ENCODE data around the gene BOLA1.

The BOLA1 gene

DNA sequence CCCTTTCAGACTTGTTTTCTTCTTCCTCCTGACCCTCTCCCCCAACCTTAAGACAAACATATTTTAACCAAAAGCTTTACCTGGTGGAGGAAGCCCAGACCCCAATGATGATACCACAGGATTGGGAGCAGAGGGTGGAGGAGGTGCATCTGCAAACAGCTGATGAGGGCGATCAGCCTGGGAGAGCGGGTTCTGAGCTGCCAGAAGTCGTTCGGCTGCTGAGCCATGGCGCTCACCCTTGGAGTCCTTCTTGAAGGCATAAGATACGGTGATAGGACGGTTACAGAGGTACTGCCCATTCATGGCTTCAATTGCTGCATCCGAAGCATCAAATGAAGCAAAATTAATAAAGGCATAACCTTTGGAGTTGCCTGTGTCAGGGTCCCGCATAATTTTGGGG is 26.9 kb downstream of the BOLA1 start:
- Histone ChIP-seq H3K9me3 (ENCODE audit: control insufficient read depth, low read length) (no peaks in the 10 kb centered on the region), H3K36me3 (ENCODE audit: control insufficient read depth, insufficient read depth, low read length) (peaks cover 6% of the 10 kb centered on the region), H3K9ac (ENCODE audit: low read length) (no peak overlapping the region), H3K4me1 (ENCODE audit: control insufficient read depth, insufficient read depth, low read length) (peaks cover 22% of the 10 kb centered on the region), H3K4me3 (ENCODE audit: low read length) (peak overlapping the region; percentile 76), H3K27me3 (ENCODE audit: control insufficient read depth, insufficient read depth, low read length) (no peaks in the 10 kb centered on the region)

DNA sequence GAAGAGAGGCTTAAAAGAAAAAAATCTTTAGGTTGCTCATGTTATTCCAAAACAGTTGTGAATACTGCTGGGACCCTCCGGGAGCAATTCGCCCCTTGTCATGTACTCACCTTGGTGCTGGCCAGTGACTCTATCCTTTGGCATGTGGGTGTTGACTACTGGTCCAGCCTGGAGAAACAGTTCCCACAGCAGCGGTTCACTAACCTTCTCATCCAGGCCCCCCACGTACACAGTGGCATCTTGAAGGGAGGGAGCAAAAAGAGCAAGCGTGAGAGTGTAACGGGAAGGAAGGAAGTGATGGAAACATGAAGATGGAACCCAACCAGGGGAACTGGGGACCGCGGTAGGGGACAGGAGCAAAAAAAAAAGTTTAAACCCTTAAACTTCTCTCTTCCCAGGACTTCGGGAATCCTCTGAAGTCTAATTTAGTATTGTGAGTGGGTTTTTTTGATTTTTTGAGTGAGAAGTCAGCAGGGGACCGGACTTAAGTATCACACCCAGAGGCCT is 27.7 kb downstream of the BOLA1 start:
- H3K9me3 ChIP-seq (ENCODE audit: control insufficient read depth, low read length): no peaks in the 10 kb centered on the region
- peak overlapping the region; percentile 76 for H3K4me3 ChIP-seq (ENCODE audit: low read length)
- no peaks in the 10 kb centered on the region for H3K27me3 ChIP-seq (ENCODE audit: control insufficient read depth, insufficient read depth, low read length)
- peak overlapping the region; percentile 86 for H3K9ac ChIP-seq (ENCODE audit: low read length)
- H3K36me3 ChIP-seq (ENCODE audit: control insufficient read depth, insufficient read depth, low read length): peaks cover 6% of the 10 kb centered on the region
- peaks cover 22% of the 10 kb centered on the region for H3K4me1 ChIP-seq (ENCODE audit: control insufficient read depth, insufficient read depth, low read length)

GRCh38 chr1:149927563-149928400 is 28.4 kb downstream of the BOLA1 start, which contains the start of gene SF3B4:
TSS of gene SF3B4 (minus strand) at chr1:149927803. CDS start at chr1:149927759, 44 bp downstream.
- Histone ChIP-seq H3K36me3 (ENCODE audit: control insufficient read depth, insufficient read depth, low read length) (peaks cover 6% of the 10 kb centered on the region), H3K27me3 (ENCODE audit: control insufficient read depth, insufficient read depth, low read length) (no peaks in the 10 kb centered on the region), H3K9me3 (ENCODE audit: control insufficient read depth, low read length) (no peaks in the 10 kb centered on the region), H3K4me1 (ENCODE audit: control insufficient read depth, insufficient read depth, low read length) (peaks cover 22% of the 10 kb centered on the region), H3K9ac (ENCODE audit: low read length) (peak within 1 kb of the TSS; percentile 86), H3K4me3 (ENCODE audit: low read length) (peak within 1 kb of the TSS; percentile 76)

DNA sequence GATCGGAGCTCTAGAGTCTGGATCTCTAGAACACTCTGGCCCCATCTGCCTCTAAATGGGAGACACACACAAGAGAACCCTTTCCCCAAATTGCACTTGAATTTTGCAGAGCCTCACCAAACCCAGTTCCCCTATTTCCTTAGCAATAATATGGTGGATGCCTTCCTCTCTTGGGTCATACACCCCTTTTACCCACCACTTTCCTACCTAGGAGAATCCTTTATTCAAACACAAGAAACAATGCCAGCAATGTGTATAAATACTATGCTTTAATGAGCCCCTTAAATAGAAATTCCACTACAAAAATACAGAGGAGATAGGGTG is 29.0 kb downstream of the BOLA1 start:
- Histone ChIP-seq H3K9ac (ENCODE audit: low read length) (peak overlapping the region; percentile 86), H3K4me3 (ENCODE audit: low read length) (peak overlapping the region; percentile 76), H3K27me3 (ENCODE audit: control insufficient read depth, insufficient read depth, low read length) (no peaks in the 10 kb centered on the region), H3K36me3 (ENCODE audit: control insufficient read depth, insufficient read depth, low read length) (peaks cover 6% of the 10 kb centered on the region), H3K9me3 (ENCODE audit: control insufficient read depth, low read length) (no peaks in the 10 kb centered on the region), H3K4me1 (ENCODE audit: control insufficient read depth, insufficient read depth, low read length) (peaks cover 22% of the 10 kb centered on the region)

GRCh38 chr1:149929856-149930255 is 30.5 kb downstream of the BOLA1 start:
- peaks cover 4% of the 10 kb centered on the region for H3K36me3 ChIP-seq (ENCODE audit: control insufficient read depth, insufficient read depth, low read length)
- H3K4me1 ChIP-seq (ENCODE audit: control insufficient read depth, insufficient read depth, low read length): peaks cover 22% of the 10 kb centered on the region
- H3K27me3 ChIP-seq (ENCODE audit: control insufficient read depth, insufficient read depth, low read length): no peaks in the 10 kb centered on the region
- no peak overlapping the region for H3K4me3 ChIP-seq (ENCODE audit: low read length)
- H3K9me3 ChIP-seq (ENCODE audit: control insufficient read depth, low read length): no peaks in the 10 kb centered on the region
- no peak overlapping the region for H3K9ac ChIP-seq (ENCODE audit: low read length)

- H3K36me3 ChIP-seq (ENCODE audit: control insufficient read depth, insufficient read depth, low read length): peaks cover 4% of the 10 kb centered on the region
- no peaks in the 10 kb centered on the region for H3K9me3 ChIP-seq (ENCODE audit: control insufficient read depth, low read length)
Observed at GRCh38 chr1:149931212-149931790, 31.9 kb downstream of the BOLA1 start.

DNA sequence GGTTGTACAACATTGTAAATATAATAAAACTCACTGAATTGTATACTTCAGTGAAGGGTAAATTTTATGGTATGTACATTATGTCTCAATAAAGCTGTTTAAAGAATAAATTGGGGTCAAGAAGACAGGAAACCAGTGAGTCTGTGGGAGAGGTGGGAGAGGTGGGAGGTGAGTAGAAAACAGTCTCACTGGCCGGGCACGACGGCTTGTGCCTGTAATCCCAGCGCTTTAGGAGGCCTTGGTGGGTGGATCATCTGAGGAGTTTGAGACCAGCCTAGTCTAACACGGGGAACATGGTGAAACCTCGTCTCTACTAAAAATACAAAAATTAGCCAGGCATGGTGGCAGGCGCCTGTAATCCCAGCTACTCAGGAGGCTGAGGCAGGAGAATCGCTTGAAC is 33.1 kb downstream of the BOLA1 start:
- Histone ChIP-seq H3K9ac (ENCODE audit: low read length) (no peak overlapping the region), H3K4me3 (ENCODE audit: low read length) (no peak overlapping the region), H3K4me1 (ENCODE audit: control insufficient read depth, insufficient read depth, low read length) (peaks cover 32% of the 10 kb centered on the region), H3K27me3 (ENCODE audit: control insufficient read depth, insufficient read depth, low read length) (no peaks in the 10 kb centered on the region), H3K9me3 (ENCODE audit: control insufficient read depth, low read length) (no peaks in the 10 kb centered on the region), H3K36me3 (ENCODE audit: control insufficient read depth, insufficient read depth, low read length) (peaks cover 4% of the 10 kb centered on the region)

More at GRCh38 chr1:149931212-149931790, 31.9 kb downstream of the BOLA1 start:
- H3K27me3 ChIP-seq (ENCODE audit: control insufficient read depth, insufficient read depth, low read length): no peaks in the 10 kb centered on the region
- no peak overlapping the region for H3K4me3 ChIP-seq (ENCODE audit: low read length)
- H3K9ac ChIP-seq (ENCODE audit: low read length): no peak overlapping the region
- H3K4me1 ChIP-seq (ENCODE audit: control insufficient read depth, insufficient read depth, low read length): peaks cover 28% of the 10 kb centered on the region

GRCh38 chr1:149933208-149933607 is 33.8 kb downstream of the BOLA1 start:
- Histone ChIP-seq H3K4me1 (ENCODE audit: control insufficient read depth, insufficient read depth, low read length) (peaks cover 35% of the 10 kb centered on the region), H3K36me3 (ENCODE audit: control insufficient read depth, insufficient read depth, low read length) (peaks cover 4% of the 10 kb centered on the region), H3K9me3 (ENCODE audit: control insufficient read depth, low read length) (no peaks in the 10 kb centered on the region), H3K9ac (ENCODE audit: low read length) (no peak overlapping the region), H3K27me3 (ENCODE audit: control insufficient read depth, insufficient read depth, low read length) (no peaks in the 10 kb centered on the region), H3K4me3 (ENCODE audit: low read length) (no peak overlapping the region)

- Histone ChIP-seq H3K9me3 (ENCODE audit: control insufficient read depth, low read length) (no peaks in the 10 kb centered on the region), H3K4me3 (ENCODE audit: low read length) (no peak overlapping the region), H3K36me3 (ENCODE audit: control insufficient read depth, insufficient read depth, low read length) (peaks cover 4% of the 10 kb centered on the region), H3K4me1 (ENCODE audit: control insufficient read depth, insufficient read depth, low read length) (peaks cover 36% of the 10 kb centered on the region), H3K27me3 (ENCODE audit: control insufficient read depth, insufficient read depth, low read length) (no peaks in the 10 kb centered on the region), H3K9ac (ENCODE audit: low read length) (no peak overlapping the region)
Observed at GRCh38 chr1:149934356-149934755, 35.0 kb downstream of the BOLA1 start.

DNA sequence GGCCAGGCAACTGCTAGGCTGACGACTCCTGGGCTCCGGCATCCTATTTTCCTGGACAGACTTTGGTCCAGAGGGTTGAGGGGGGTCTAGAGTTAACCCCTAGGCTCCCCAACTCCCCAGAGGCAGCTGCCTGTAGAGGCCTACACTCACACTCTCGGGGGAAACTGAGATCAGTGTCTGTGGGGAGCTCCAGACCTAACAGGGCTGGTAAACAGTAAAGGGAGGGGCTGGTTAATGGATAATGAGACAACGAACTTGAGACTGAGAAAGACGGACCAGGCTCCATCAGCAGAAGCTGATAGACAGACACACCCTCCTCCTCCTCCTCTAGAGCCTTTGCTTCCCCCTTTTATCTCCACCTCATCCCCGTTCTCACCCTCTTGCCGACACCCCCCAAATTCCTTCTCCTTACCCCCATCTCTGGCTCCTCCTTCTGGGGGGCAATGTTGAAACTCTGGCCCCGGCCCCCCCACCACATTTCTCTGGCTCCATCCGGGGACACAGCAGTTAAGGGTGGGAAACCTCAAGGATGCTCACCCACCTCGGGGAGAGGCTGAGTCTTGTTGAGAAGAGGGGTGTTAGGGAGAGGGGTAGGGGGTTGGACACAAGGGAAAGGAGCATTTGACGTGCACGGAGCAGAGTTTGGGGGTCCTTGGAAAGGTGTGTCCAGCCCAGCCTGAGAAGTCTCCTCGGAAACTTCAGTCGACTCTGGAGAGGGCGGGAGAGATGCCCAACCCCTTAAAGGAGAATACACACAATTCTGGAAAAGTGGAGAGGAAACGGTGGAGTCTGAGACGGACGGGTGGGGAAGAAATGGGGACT is 37.0 kb downstream of the BOLA1 start, which contains the start of gene MTMR11:
Gene MTMR11 (minus strand): TSS at position 710 of the 822 bp plus-strand sequence. CDS start 232 bp downstream, at position 478.
- Histone ChIP-seq H3K9ac (ENCODE audit: low read length) (peak within 1 kb of the TSS; percentile 73), H3K4me1 (ENCODE audit: control insufficient read depth, insufficient read depth, low read length) (peaks cover 55% of the 10 kb centered on the region), H3K27me3 (ENCODE audit: control insufficient read depth, insufficient read depth, low read length) (no peaks in the 10 kb centered on the region), H3K4me3 (ENCODE audit: low read length) (peak within 1 kb of the TSS; percentile 53), H3K9me3 (ENCODE audit: control insufficient read depth, low read length) (no peaks in the 10 kb centered on the region), H3K36me3 (ENCODE audit: control insufficient read depth, insufficient read depth, low read length) (peaks cover 4% of the 10 kb centered on the region)

- H3K4me3 ChIP-seq (ENCODE audit: low read length): peak overlapping the region; percentile 53
- H3K9ac ChIP-seq (ENCODE audit: low read length): peak overlapping the region; percentile 73
- no peaks in the 10 kb centered on the region for H3K9me3 ChIP-seq (ENCODE audit: control insufficient read depth, low read length)
- peaks cover 4% of the 10 kb centered on the region for H3K36me3 ChIP-seq (ENCODE audit: control insufficient read depth, insufficient read depth, low read length)
- H3K27me3 ChIP-seq (ENCODE audit: control insufficient read depth, insufficient read depth, low read length): no peaks in the 10 kb centered on the region
- peaks cover 59% of the 10 kb centered on the region for H3K4me1 ChIP-seq (ENCODE audit: control insufficient read depth, insufficient read depth, low read length)
Observed at GRCh38 chr1:149936992-149937705, 37.8 kb downstream of the BOLA1 start.

All from mucosa of stomach (tissue), 1 donor.